Gastrocnemius medialis (tissue), 4 donors: ENCODE data around the gene SLC25A17.
"Not testable (repeated sequence)": the region's sequence is repeated elsewhere in the genome, so short reads cannot be mapped to it uniquely, and the experiment has no call there.

Source experiments
- CTCF ChIP-seq, 5 experiments: fragments of 450-650 bp in 3 of 5; fragments of 200-600 bp in 2 of 5; sonication (generic) in 2 of 5; IDR thresholded peaks in 4 of 5; conservative IDR thresholded peaks in 1 of 5; 1 replicate in 4 of 5; 2 replicates in 1 of 5; pipeline ENCODE4 v1.5.1; 2016 to 2019; ENCODE audit warnings: antibody characterized with exemption in 5 of 5, mild to moderate bottlenecking in 3 of 5, moderate library complexity in 3 of 5
- POLR2A ChIP-seq, 2 donors: fragments of 450-650 bp; IDR thresholded peaks; one replicate each; pipeline ENCODE4 v1.6.1; 2017; ENCODE audit warnings: antibody characterized with exemption in 2 of 2, mild to moderate bottlenecking in 2 of 2, moderate library complexity in 2 of 2

- not testable (repeated sequence) for TF ChIP-seq CTCF (IDR thresholded peaks at IDR 0.05 in 4 of 5, conservative IDR thresholded peaks at IDR 0.05 in 1 of 5); POLR2A (IDR thresholded peaks at IDR 0.05)
These were observed 99.0 kb downstream of the SLC25A17 start for GRCh38 chr22:40720156-40720537.
